Measurements from ENCODE around the gene RAC2. TPM values are rescaled to one million over a fixed set of nuclear protein-coding genes. Genes with fewer than 3 reads are reported as not detected.

RAC2 gene
- total RNA-seq (ENCODE audit: unreplicated experiment) = not detected
- long read RNA-seq, partial matches to known transcripts = 0 of 1 reads
- long read RNA-seq, other reads (novel, unspliced or antisense) = 0 of 1 reads

GRCh38 chr22:37244114-37244921 is at the start of gene RAC2:
Gene RAC2, minus strand, starts transcription at chr22:37244269. Its CDS starts 121 bp downstream, at chr22:37244148.
- Mint-ChIP-seq H3K27ac (ENCODE audit: unreplicated experiment) (no peak within 1 kb of the TSS), H3K4me3 (ENCODE audit: unreplicated experiment) (no peak within 1 kb of the TSS), H3K36me3 (ENCODE audit: unreplicated experiment) (no peaks in the 10 kb centered on the region), H3K9me3 (ENCODE audit: unreplicated experiment) (peaks cover 2% of the 10 kb centered on the region), H3K27me3 (ENCODE audit: unreplicated experiment) (no peaks in the 10 kb centered on the region), H3K4me1 (ENCODE audit: low read depth, unreplicated experiment) (peaks cover 10% of the 10 kb centered on the region)
- TF ChIP-seq CTCF (IDR thresholded peaks at IDR 0.05; ENCODE audit: partially characterized antibody, unreplicated experiment) = no peak
- no peak for DNase-seq

- no peak for DNase-seq
- Mint-ChIP-seq H3K36me3 (ENCODE audit: unreplicated experiment) (no peaks in the 10 kb centered on the region), H3K27ac (ENCODE audit: unreplicated experiment) (no peak overlapping the region), H3K9me3 (ENCODE audit: unreplicated experiment) (peaks cover 12% of the 10 kb centered on the region), H3K4me1 (ENCODE audit: low read depth, unreplicated experiment) (peaks cover 6% of the 10 kb centered on the region), H3K27me3 (ENCODE audit: unreplicated experiment) (peaks cover 8% of the 10 kb centered on the region), H3K4me3 (ENCODE audit: unreplicated experiment) (no peak overlapping the region)
- TF ChIP-seq CTCF (IDR thresholded peaks at IDR 0.05; ENCODE audit: partially characterized antibody, unreplicated experiment) = no peak
Measured at GRCh38 chr22:37293172-37293571, 49.1 kb upstream of the RAC2 start.

- Mint-ChIP-seq H3K36me3 (ENCODE audit: unreplicated experiment) (no peaks in the 10 kb centered on the region), H3K4me1 (ENCODE audit: low read depth, unreplicated experiment) (peaks cover 6% of the 10 kb centered on the region), H3K27me3 (ENCODE audit: unreplicated experiment) (peaks cover 8% of the 10 kb centered on the region), H3K27ac (ENCODE audit: unreplicated experiment) (no peak overlapping the region), H3K9me3 (ENCODE audit: unreplicated experiment) (peaks cover 12% of the 10 kb centered on the region), H3K4me3 (ENCODE audit: unreplicated experiment) (no peak overlapping the region)
- TF ChIP-seq CTCF (IDR thresholded peaks at IDR 0.05; ENCODE audit: partially characterized antibody, unreplicated experiment) = no peak
- no peak for DNase-seq
Measured at GRCh38 chr22:37292641-37293040, 48.6 kb upstream of the RAC2 start.

GRCh38 chr22:37291559-37292298 is 47.7 kb upstream of the RAC2 start:
- H3K36me3 Mint-ChIP-seq (ENCODE audit: unreplicated experiment) = no peaks in the 10 kb centered on the region
- DNase-seq = no peak
- H3K9me3 Mint-ChIP-seq (ENCODE audit: unreplicated experiment) = peaks cover 12% of the 10 kb centered on the region
- TF ChIP-seq CTCF (IDR thresholded peaks at IDR 0.05; ENCODE audit: partially characterized antibody, unreplicated experiment) = no peak
- peaks cover 6% of the 10 kb centered on the region for H3K4me1 Mint-ChIP-seq (ENCODE audit: low read depth, unreplicated experiment)
- peak overlapping the region; percentile 80 for H3K27ac Mint-ChIP-seq (ENCODE audit: unreplicated experiment)
- H3K27me3 Mint-ChIP-seq (ENCODE audit: unreplicated experiment) = peaks cover 8% of the 10 kb centered on the region
- no peak overlapping the region for H3K4me3 Mint-ChIP-seq (ENCODE audit: unreplicated experiment)
